Common myeloid progenitor, CD34-positive (primary cell): Measurements from ENCODE around the gene SCLY.

Source experiments
- CTCF ChIA-PET: fragments of 350-600 bp; sonication (Branson Sonifier 250); formaldehyde crosslinking; loops from one replicate; lab custom pipeline; 2021; ENCODE audit warnings: antibody characterized with exemption; lab: Charles Lee
- POLR2A ChIA-PET: fragments of 350-600 bp; sonication (Branson Sonifier 250); formaldehyde crosslinking; loops from one replicate; lab custom pipeline; 2021; ENCODE audit warnings: antibody characterized with exemption; lab: Charles Lee
- DNase-seq, 3 donors: peaks; one replicate each; pipeline versions ENCODE4 v3.0.0 to v3.0.0-alpha.2; 2013
- H3K27ac ChIP-seq, 2 experiments: 1 replicate in 1 of 2; 2 replicates in 1 of 2; pipeline ENCODE4 v1.7.0; 2013; ENCODE audit warnings: inconsistent platforms in 2 of 2, low read length in 2 of 2, mild to moderate bottlenecking in 2 of 2, low read depth in 1 of 2, moderate library complexity in 1 of 2; ENCODE audit not compliant: severe bottlenecking in 2 of 2, insufficient read depth in 1 of 2, poor library complexity in 1 of 2
- H3K27me3 ChIP-seq, 5 experiments: replicated peaks in 2 of 5; 1 replicate in 3 of 5; 2 replicates in 2 of 5; pipeline versions ENCODE4 v1.6.1 to v1.7.0; 2013; ENCODE audit warnings: low read length in 4 of 5, mild to moderate bottlenecking in 2 of 5, moderate library complexity in 2 of 5, inconsistent platforms in 1 of 5; ENCODE audit not compliant: insufficient read depth in 5 of 5, control insufficient read depth in 4 of 5
- H3K36me3 ChIP-seq, 4 experiments: 1 replicate in 2 of 4; 2 replicates in 2 of 4; pipeline versions ENCODE4 v1.6.1 to v1.7.0; 2013; ENCODE audit warnings: low read length in 3 of 4, control low read depth in 1 of 4, mild to moderate bottlenecking in 1 of 4; ENCODE audit not compliant: control insufficient read depth in 4 of 4, insufficient read depth in 4 of 4
- H3K4me1 ChIP-seq, 4 experiments: 1 replicate in 3 of 4; 2 replicates in 1 of 4; pipeline versions ENCODE4 v1.6.1 to v1.7.1; 2013; ENCODE audit warnings: low read length in 3 of 4, mild to moderate bottlenecking in 3 of 4, control low read depth in 1 of 4, inconsistent platforms in 1 of 4, moderate library complexity in 1 of 4; ENCODE audit not compliant: control insufficient read depth in 4 of 4, insufficient read depth in 4 of 4; ENCODE audit errors: control extremely low read depth in 1 of 4
- H3K4me3 ChIP-seq, 7 experiments: 1 replicate in 4 of 7; 2 replicates in 3 of 7; pipeline versions ENCODE4 v1.5.1 to v1.7.0; 2013; ENCODE audit warnings: mild to moderate bottlenecking in 7 of 7, low read length in 6 of 7, moderate library complexity in 6 of 7, inconsistent platforms in 2 of 7, low read depth in 2 of 7, control low read depth in 1 of 7; ENCODE audit not compliant: insufficient read depth in 4 of 7, control insufficient read depth in 1 of 7; ENCODE audit errors: extremely low read depth in 1 of 7
- H3K9me3 ChIP-seq, 5 experiments: 1 replicate in 4 of 5; 2 replicates in 1 of 5; pipeline versions ENCODE4 v1.6.1 to v1.7.1; 2013; ENCODE audit warnings: low read length in 4 of 5, mild to moderate bottlenecking in 2 of 5, inconsistent platforms in 1 of 5, low read depth in 1 of 5, moderate library complexity in 1 of 5; ENCODE audit not compliant: control insufficient read depth in 4 of 5, insufficient read depth in 2 of 5; ENCODE audit errors: control extremely low read depth in 1 of 5
- WGBS: methylation state at CpG from one replicate; pipeline ENCODE4 v1.1.5; 2013; ENCODE audit not compliant: insufficient coverage; 5-methylcytosine and 5-hydroxymethylcytosine counted together

Gene SCLY

GRCh38 chr2:238131761-238132462 is 71.1 kb downstream of the SCLY start:
- POLR2A ChIA-PET = no interaction called here

GRCh38 chr2:238132463-238133450 is 72.0 kb downstream of the SCLY start:
- ChIA-PET POLR2A (no interaction called here), CTCF (interaction anchor here (1.0 to 1.5 kb wide), 2 partner anchors 10 to 123 kb away, joined by 4 read pairs; no protein-coding TSS in a partner anchor)
- Histone ChIP-seq H3K4me3 (no peak overlapping the region), H3K9me3 (no peaks in the 10 kb centered on the region), H3K4me1 (no peaks in the 10 kb centered on the region), H3K27ac (no peak overlapping the region), H3K27me3 (peaks cover 0 to 2% (median 0%) of the 10 kb centered on the region in 5 experiments), H3K36me3 (no peaks in the 10 kb centered on the region)
- WGBS = 94% methylated on average over 18 of the region's 23 CpGs
- no peak for DNase-seq

More at GRCh38 chr2:238131761-238132462, 71.1 kb downstream of the SCLY start:
- CTCF ChIA-PET = interaction anchor here (1.5 kb wide), 1 partner anchor 11 kb away, joined by 4 read pairs; no protein-coding TSS in a partner anchor
- Histone ChIP-seq H3K9me3 (no peaks in the 10 kb centered on the region), H3K27me3 (peaks cover 0 to 2% (median 0%) of the 10 kb centered on the region in 5 experiments), H3K4me1 (peaks cover 0 to 2% (median 0%) of the 10 kb centered on the region in 4 experiments), H3K36me3 (no peaks in the 10 kb centered on the region), H3K27ac (no peak overlapping the region), H3K4me3 (no peak overlapping the region)
- WGBS = 98% methylated on average over 13 of the region's 14 CpGs
- DNase-seq = no peak

GRCh38 chr2:238133499-238134392 is 72.9 kb downstream of the SCLY start:
- DNase-seq = no peak
- Histone ChIP-seq H3K4me3 (no peak overlapping the region), H3K27me3 (no peaks in the 10 kb centered on the region), H3K4me1 (no peaks in the 10 kb centered on the region), H3K27ac (no peak overlapping the region), H3K9me3 (no peaks in the 10 kb centered on the region), H3K36me3 (no peaks in the 10 kb centered on the region)
- ChIA-PET CTCF (interaction anchor here (1.0 to 1.5 kb wide), 2 partner anchors 9 to 122 kb away, joined by 4 read pairs; no protein-coding TSS in a partner anchor), POLR2A (no interaction called here)
- 88% methylated on average over 12 of the region's 14 CpGs for WGBS

GRCh38 chr2:238134393-238134785 is 73.6 kb downstream of the SCLY start:
- CTCF ChIA-PET = interaction anchor here (1.1 to 1.5 kb wide), 2 partner anchors 47 to 165 kb away, joined by 3 read pairs; no protein-coding TSS in a partner anchor
- no peak for DNase-seq
- no peaks in the 10 kb centered on the region for H3K36me3 ChIP-seq
- H3K9me3 ChIP-seq = no peaks in the 10 kb centered on the region
- no peak overlapping the region for H3K4me3 ChIP-seq
- no peak overlapping the region for H3K27ac ChIP-seq
- 98% methylated on average over 11 of the region's 11 CpGs for WGBS
- no peaks in the 10 kb centered on the region for H3K27me3 ChIP-seq
- H3K4me1 ChIP-seq = peaks cover 0 to 2% (median under 1%) of the 10 kb centered on the region in 4 experiments
- POLR2A ChIA-PET = no interaction called here

DNA sequence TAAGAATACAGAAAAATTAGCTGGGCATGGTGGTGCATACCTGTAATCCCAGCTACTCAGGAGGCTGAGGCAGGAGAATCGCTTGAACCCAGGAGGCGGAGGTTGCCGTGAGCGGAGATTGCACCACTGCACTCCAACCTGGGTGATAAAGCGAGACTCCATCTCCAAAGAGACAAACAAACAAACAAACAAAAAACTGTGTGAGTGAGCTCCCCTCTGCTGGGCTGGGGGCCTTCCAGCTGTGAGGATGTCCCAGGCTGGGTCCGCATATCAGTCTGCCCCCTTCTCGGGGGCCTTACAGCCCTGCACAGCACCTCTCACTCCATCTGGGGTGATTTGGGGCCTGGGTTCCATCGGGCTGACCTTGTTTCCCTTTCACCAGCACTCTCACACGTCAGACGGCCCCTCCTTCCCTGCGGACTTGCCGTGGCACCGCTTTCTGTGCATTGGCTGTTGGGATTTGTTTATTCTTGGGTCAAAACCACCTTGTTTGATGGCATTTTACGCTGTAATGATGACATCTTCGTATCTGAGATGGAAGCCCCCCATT is 74.9 kb downstream of the SCLY start:
- no peak overlapping the region for H3K27ac ChIP-seq
- H3K4me3 ChIP-seq = no peak overlapping the region
- no peaks in the 10 kb centered on the region for H3K36me3 ChIP-seq
- H3K9me3 ChIP-seq = no peaks in the 10 kb centered on the region
- CTCF ChIA-PET = interaction anchor here (1.1 to 1.5 kb wide), 2 partner anchors 48 to 166 kb away, joined by 3 read pairs; no protein-coding TSS in a partner anchor
- WGBS = 91% methylated on average over 10 of the region's 15 CpGs
- no peaks in the 10 kb centered on the region for H3K27me3 ChIP-seq
- DNase-seq = no peak
- POLR2A ChIA-PET = no interaction called here
- H3K4me1 ChIP-seq = peaks cover 0 to 6% (median 2%) of the 10 kb centered on the region in 4 experiments

GRCh38 chr2:238136820-238137537 is 76.2 kb downstream of the SCLY start:
- ChIA-PET CTCF (interaction anchor here (0.9 to 1.8 kb wide), 4 partner anchors 8 to 21 kb away, joined by 3 to 4 read pairs (median 4); no protein-coding TSS in a partner anchor), POLR2A (no interaction called here)
- Histone ChIP-seq H3K4me3 (no peak overlapping the region), H3K27me3 (no peaks in the 10 kb centered on the region), H3K4me1 (peaks cover 0 to 19% (median 14%) of the 10 kb centered on the region in 4 experiments), H3K27ac (no peak overlapping the region), H3K9me3 (no peaks in the 10 kb centered on the region), H3K36me3 (no peaks in the 10 kb centered on the region)
- 95% methylated on average over 13 of the region's 14 CpGs for WGBS
- no peak for DNase-seq
